KMS-11 (cell line): ENCODE measurements around the gene PHB1.

Experiments
- H2AFZ ChIP-seq: fragments of 200-600 bp; sonication (generic); 2 replicates; pipeline ENCODE4 v1.6.1; 2016; ENCODE audit warnings: antibody characterized with exemption, mixed run types, low read depth
- H3K27ac ChIP-seq: fragments of 200-600 bp; sonication (generic); 2 replicates; pipeline ENCODE4 v1.6.1; 2016; ENCODE audit warnings: mild to moderate bottlenecking, mixed run types
- H3K27me3 ChIP-seq: fragments of 200-600 bp; sonication (generic); 2 replicates; pipeline ENCODE4 v1.6.1; 2017; ENCODE audit warnings: mild to moderate bottlenecking, low read depth, mixed run types, moderate library complexity; ENCODE audit not compliant: insufficient read depth
- H3K36me3 ChIP-seq: fragments of 200-600 bp; sonication (generic); 2 replicates; pipeline ENCODE4 v1.6.1; 2017; ENCODE audit warnings: mild to moderate bottlenecking, mixed run types; ENCODE audit not compliant: insufficient read depth
- H3K4me1 ChIP-seq: fragments of 200-600 bp; sonication (generic); 2 replicates; pipeline ENCODE4 v1.6.1; 2016; ENCODE audit warnings: mild to moderate bottlenecking, low read depth, mixed run types; ENCODE audit not compliant: poor library complexity, severe bottlenecking
- H3K4me2 ChIP-seq: fragments of 200-600 bp; sonication (generic); 2 replicates; pipeline ENCODE4 v1.7.0; 2016; ENCODE audit warnings: mild to moderate bottlenecking, mixed run types
- H3K4me3 ChIP-seq: fragments of 200-600 bp; sonication (generic); IDR thresholded peaks from 2 replicates; pipeline ENCODE4 v1.6.1; 2017; ENCODE audit warnings: low read depth, low read length, mixed read lengths; ENCODE audit not compliant: insufficient read depth
- H3K79me2 ChIP-seq: fragments of 200-600 bp; sonication (generic); 2 replicates; pipeline ENCODE4 v1.6.1; 2016; ENCODE audit warnings: low read depth, mixed run types; ENCODE audit not compliant: insufficient read depth
- H3K9ac ChIP-seq: fragments of 200-600 bp; sonication (generic); 2 replicates; pipeline ENCODE4 v1.6.1; 2016; ENCODE audit warnings: mild to moderate bottlenecking, mixed run types
- H4K20me1 ChIP-seq: fragments of 200-600 bp; sonication (generic); 2 replicates; pipeline ENCODE4 v1.6.1; 2016; ENCODE audit warnings: mild to moderate bottlenecking, mixed run types; ENCODE audit not compliant: insufficient read depth
- CTCF ChIP-seq: fragments of 200-600 bp; sonication (generic); conservative IDR thresholded peaks from 2 replicates; pipeline ENCODE4 v1.6.1; 2017; ENCODE audit warnings: low read depth, mild to moderate bottlenecking, antibody characterized with exemption, low read length, moderate library complexity, mixed read lengths

Gene PHB1

GRCh38 chr17:49459401-49459984 lies 44.8 kb upstream of the PHB1 start:
- H3K4me3 ChIP-seq, result no peak overlapping the region
- no peaks in the 10 kb centered on the region for H4K20me1 ChIP-seq
- H3K4me1 ChIP-seq, result no peaks in the 10 kb centered on the region
- no peak for TF ChIP-seq CTCF
- H3K27ac ChIP-seq, result no peak overlapping the region
- no peaks in the 10 kb centered on the region for H3K36me3 ChIP-seq
- no peak overlapping the region for H3K9ac ChIP-seq
- H3K4me2 ChIP-seq, result no peak overlapping the region
- no peak overlapping the region for H2AFZ ChIP-seq
- no peaks in the 10 kb centered on the region for H3K79me2 ChIP-seq
- peaks cover 100% of the 10 kb centered on the region for H3K27me3 ChIP-seq

GRCh38 chr17:49457564-49458535 lies 43.2 kb upstream of the PHB1 start:
- no peaks in the 10 kb centered on the region for H3K79me2 ChIP-seq

GRCh38 chr17:49456183-49456965 lies 41.7 kb upstream of the PHB1 start:
- H4K20me1 ChIP-seq, result no peaks in the 10 kb centered on the region
- no peak overlapping the region for H2AFZ ChIP-seq
- H3K27me3 ChIP-seq, result peaks cover 95% of the 10 kb centered on the region
- no peak overlapping the region for H3K27ac ChIP-seq
- H3K4me2 ChIP-seq, result no peak overlapping the region
- H3K4me3 ChIP-seq, result no peak overlapping the region
- no peaks in the 10 kb centered on the region for H3K4me1 ChIP-seq
- no peaks in the 10 kb centered on the region for H3K36me3 ChIP-seq
- TF ChIP-seq CTCF, result no peak
- H3K79me2 ChIP-seq, result no peaks in the 10 kb centered on the region
- no peak overlapping the region for H3K9ac ChIP-seq

More at GRCh38 chr17:49457564-49458535, 43.2 kb upstream of the PHB1 start:
- H3K36me3 ChIP-seq, result no peaks in the 10 kb centered on the region
- H3K4me2 ChIP-seq, result no peak overlapping the region
- TF ChIP-seq CTCF, result no peak
- H3K9ac ChIP-seq, result no peak overlapping the region
- no peaks in the 10 kb centered on the region for H3K4me1 ChIP-seq
- no peak overlapping the region for H2AFZ ChIP-seq
- H3K4me3 ChIP-seq, result no peak overlapping the region
- H3K27ac ChIP-seq, result no peak overlapping the region
- H3K27me3 ChIP-seq, result peaks cover 100% of the 10 kb centered on the region
- H4K20me1 ChIP-seq, result no peaks in the 10 kb centered on the region

- no peak overlapping the region for H3K4me2 ChIP-seq
- H3K79me2 ChIP-seq, result no peaks in the 10 kb centered on the region
- H3K4me1 ChIP-seq, result no peaks in the 10 kb centered on the region
Measured at GRCh38 chr17:49455272-49455861, 40.7 kb upstream of the PHB1 start.

More at GRCh38 chr17:49455272-49455861, 40.7 kb upstream of the PHB1 start:
- no peak overlapping the region for H3K4me3 ChIP-seq
- no peak overlapping the region for H2AFZ ChIP-seq
- no peak for TF ChIP-seq CTCF
- H3K27me3 ChIP-seq, result peaks cover 88% of the 10 kb centered on the region
- no peak overlapping the region for H3K9ac ChIP-seq
- no peaks in the 10 kb centered on the region for H3K36me3 ChIP-seq
- no peak overlapping the region for H3K27ac ChIP-seq
- no peaks in the 10 kb centered on the region for H4K20me1 ChIP-seq
